BE2C (cell line): ENCODE results near the gene KLF12.
A peak's percentile ranks its signal among the peaks of the same experiment; 100 is the strongest.

ENCODE experiments used
- DNase-seq: peaks from one replicate; pipeline ENCODE4 v3.0.0-alpha.2; 2020
- H3K27me3 ChIP-seq: fragments of 250-450 bp; sonication (Bioruptor Pico); 2 replicates; pipeline ENCODE4 v1.5.1; 2020; ENCODE audit warnings: mild to moderate bottlenecking
- H3K36me3 ChIP-seq: fragments of 250-450 bp; sonication (Bioruptor Pico); 2 replicates; pipeline ENCODE4 v1.5.1; 2020; ENCODE audit warnings: mild to moderate bottlenecking
- H3K4me1 ChIP-seq: fragments of 250-450 bp; sonication (Bioruptor Pico); 2 replicates; pipeline ENCODE4 v1.5.1; 2020
- H3K4me3 ChIP-seq: 2 replicates; pipeline ENCODE4 v1.5.1; 2011; ENCODE audit warnings: low read depth, low read length
- H3K9me3 ChIP-seq: fragments of 250-450 bp; sonication (Bioruptor Pico); 2 replicates; pipeline ENCODE4 v1.5.1; 2020
- TF ChIP-seq, protein P1 (sequence below): IDR thresholded peaks from 2 replicates; pipeline ENCODE4 v1.5.1; 2012; ENCODE audit warnings: mild to moderate bottlenecking, low read depth, low read length

KLF12 gene

GRCh38 chr13:74142257-74142656 is 8.1 kb upstream of the KLF12 start:
- Histone ChIP-seq H3K36me3 (no peaks in the 10 kb centered on the region), H3K27me3 (no peaks in the 10 kb centered on the region), H3K4me1 (peaks cover 19% of the 10 kb centered on the region), H3K9me3 (no peaks in the 10 kb centered on the region), H3K4me3 (no peak overlapping the region)
- TF ChIP-seq, protein P1, sequence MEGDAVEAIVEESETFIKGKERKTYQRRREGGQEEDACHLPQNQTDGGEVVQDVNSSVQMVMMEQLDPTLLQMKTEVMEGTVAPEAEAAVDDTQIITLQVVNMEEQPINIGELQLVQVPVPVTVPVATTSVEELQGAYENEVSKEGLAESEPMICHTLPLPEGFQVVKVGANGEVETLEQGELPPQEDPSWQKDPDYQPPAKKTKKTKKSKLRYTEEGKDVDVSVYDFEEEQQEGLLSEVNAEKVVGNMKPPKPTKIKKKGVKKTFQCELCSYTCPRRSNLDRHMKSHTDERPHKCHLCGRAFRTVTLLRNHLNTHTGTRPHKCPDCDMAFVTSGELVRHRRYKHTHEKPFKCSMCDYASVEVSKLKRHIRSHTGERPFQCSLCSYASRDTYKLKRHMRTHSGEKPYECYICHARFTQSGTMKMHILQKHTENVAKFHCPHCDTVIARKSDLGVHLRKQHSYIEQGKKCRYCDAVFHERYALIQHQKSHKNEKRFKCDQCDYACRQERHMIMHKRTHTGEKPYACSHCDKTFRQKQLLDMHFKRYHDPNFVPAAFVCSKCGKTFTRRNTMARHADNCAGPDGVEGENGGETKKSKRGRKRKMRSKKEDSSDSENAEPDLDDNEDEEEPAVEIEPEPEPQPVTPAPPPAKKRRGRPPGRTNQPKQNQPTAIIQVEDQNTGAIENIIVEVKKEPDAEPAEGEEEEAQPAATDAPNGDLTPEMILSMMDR, result no peak
- no peak for DNase-seq

DNA sequence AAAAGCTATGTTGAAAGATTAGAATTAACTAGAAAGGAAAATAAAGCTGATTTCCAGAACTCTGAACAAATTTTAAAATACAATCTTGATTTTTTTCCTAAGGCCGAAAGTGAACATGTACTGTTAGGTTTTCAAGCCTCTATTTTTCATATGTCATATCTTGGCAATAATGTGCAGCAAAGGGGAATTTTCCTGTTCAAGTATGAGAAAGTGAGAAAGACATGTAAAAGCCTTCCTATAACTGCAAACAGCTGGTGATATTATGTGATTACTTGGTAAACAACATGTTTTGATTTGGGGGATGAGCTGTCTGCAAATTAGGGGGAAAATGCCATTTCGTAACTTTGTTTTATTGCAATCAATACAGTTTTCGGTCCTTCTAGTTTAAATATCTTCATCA is 4.0 kb upstream of the KLF12 start:
- H3K4me3 ChIP-seq, result no peak overlapping the region
- TF ChIP-seq, protein P1, result no peak
- no peaks in the 10 kb centered on the region for H3K4me1 ChIP-seq
- H3K9me3 ChIP-seq, result no peaks in the 10 kb centered on the region
- H3K27me3 ChIP-seq, result no peaks in the 10 kb centered on the region; the same call in 1 of the 2 replicates
- H3K36me3 ChIP-seq, result no peaks in the 10 kb centered on the region
- no peak for DNase-seq

DNA sequence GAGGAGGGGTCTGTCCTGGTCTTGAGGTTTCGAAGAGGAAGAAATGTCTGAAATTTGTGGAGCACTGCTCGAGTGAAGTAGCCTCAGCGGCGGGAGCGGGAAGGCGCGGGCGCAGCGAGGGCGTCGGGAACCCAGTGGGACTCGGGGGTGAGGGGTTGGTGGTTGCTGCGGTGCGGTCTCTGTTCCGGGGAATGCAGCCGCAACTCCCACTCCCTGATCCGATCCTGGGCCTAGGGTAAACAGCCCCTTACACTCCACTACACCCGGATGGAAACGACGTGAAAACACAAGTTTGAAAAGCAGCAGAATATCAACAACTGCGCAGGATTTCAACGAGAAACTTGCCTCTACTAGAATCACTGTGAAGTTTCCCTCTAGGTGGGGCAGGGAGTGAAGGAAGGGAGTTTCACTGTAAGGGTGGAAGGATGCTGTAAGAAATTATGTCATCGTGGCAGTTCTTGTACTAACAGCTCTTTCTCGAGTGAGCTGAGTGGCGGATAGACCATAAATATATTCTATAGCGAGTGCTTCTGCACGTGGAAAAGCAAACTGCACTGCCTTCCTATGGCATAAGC is 2.0 kb upstream of the KLF12 start:
- Histone ChIP-seq H3K9me3 (no peaks in the 10 kb centered on the region), H3K4me1 (peaks cover 2% of the 10 kb centered on the region), H3K36me3 (no peaks in the 10 kb centered on the region), H3K4me3 (peak overlapping the region; percentile 91), H3K27me3 (no peaks in the 10 kb centered on the region; the same call in 1 of the 2 replicates)
- TF ChIP-seq, protein P1, result no peak
- DNase-seq, result peak; percentile 28

- H3K36me3 ChIP-seq, result no peaks in the 10 kb centered on the region
- peak; percentile 75 for DNase-seq
- H3K4me3 ChIP-seq, result peak overlapping the region; percentile 91
- TF ChIP-seq, protein P1, result no peak
- no peaks in the 10 kb centered on the region for H3K9me3 ChIP-seq
- no peaks in the 10 kb centered on the region; the same call in 1 of the 2 replicates for H3K27me3 ChIP-seq
- H3K4me1 ChIP-seq, result peaks cover 5% of the 10 kb centered on the region
Measured at GRCh38 chr13:74135326-74136083, 1.3 kb upstream of the KLF12 start.

GRCh38 chr13:74134777-74135325 is 647 bp upstream of the KLF12 start:
- Histone ChIP-seq H3K9me3 (no peaks in the 10 kb centered on the region), H3K4me3 (peak overlapping the region; percentile 91), H3K4me1 (peaks cover 5% of the 10 kb centered on the region), H3K27me3 (no peaks in the 10 kb centered on the region; the same call in 1 of the 2 replicates), H3K36me3 (no peaks in the 10 kb centered on the region)
- TF ChIP-seq, protein P1, result no peak
- peak; percentile 72 for DNase-seq
